Hematopoietic multipotent progenitor cell treated with erythropoietin and hydrocortisone succinate and interleukin-3 and kit ligand, for 4 days (in vitro differentiated cells): ENCODE data around the gene CABCOCO1.

Experiments used
- DNase-seq: peaks from one replicate; pipeline ENCODE4 v3.0.0-alpha.2; 2015

CABCOCO1 gene

GRCh38 chr10:61792097-61792716 lies 129.5 kb downstream of the CABCOCO1 start:
- DNase-seq: no peak

- no peak for DNase-seq
These were observed 130.2 kb downstream of the CABCOCO1 start for GRCh38 chr10:61792921-61793320.

GRCh38 chr10:61793760-61794703 lies 131.3 kb downstream of the CABCOCO1 start:
- DNase-seq: no peak

GRCh38 chr10:61795147-61795546 lies 132.4 kb downstream of the CABCOCO1 start:
- no peak for DNase-seq

GRCh38 chr10:61795551-61795950 lies 132.8 kb downstream of the CABCOCO1 start:
- peak; percentile 40 for DNase-seq

GRCh38 chr10:61796785-61797184 lies 134.1 kb downstream of the CABCOCO1 start:
- DNase-seq: no peak

GRCh38 chr10:61797304-61798153 lies 134.8 kb downstream of the CABCOCO1 start:
- no peak for DNase-seq

- no peak for DNase-seq
These were observed 136.0 kb downstream of the CABCOCO1 start for GRCh38 chr10:61798713-61799112.

GRCh38 chr10:61801484-61801883 lies 138.8 kb downstream of the CABCOCO1 start:
- no peak for DNase-seq

GRCh38 chr10:61803269-61803668 lies 140.5 kb downstream of the CABCOCO1 start:
- no peak for DNase-seq

- DNase-seq: peak; percentile 75
These were observed 141.7 kb downstream of the CABCOCO1 start for GRCh38 chr10:61804414-61804813.

GRCh38 chr10:61805091-61805490 lies 142.4 kb downstream of the CABCOCO1 start:
- DNase-seq: no peak

GRCh38 chr10:61810263-61810662 lies 147.5 kb downstream of the CABCOCO1 start:
- no peak for DNase-seq

GRCh38 chr10:61812052-61812721 lies 149.5 kb downstream of the CABCOCO1 start:
- no peak for DNase-seq

- no peak for DNase-seq
These were observed 150.2 kb downstream of the CABCOCO1 start for GRCh38 chr10:61812920-61813319.

GRCh38 chr10:61814160-61814559 lies 151.4 kb downstream of the CABCOCO1 start:
- no peak for DNase-seq

- peak; percentile 68 for DNase-seq
These were observed 152.8 kb downstream of the CABCOCO1 start for GRCh38 chr10:61815496-61815895.
